H1 (cell line): ENCODE data around the gene GABRR3. TPM values are rescaled to one million over a fixed set of nuclear protein-coding genes. Genes with fewer than 3 reads are reported as not detected.

Experiments used
- CTCF ChIA-PET: fragments of 300-600 bp; sonication (Branson Sonifier 250); formaldehyde crosslinking; loops from one replicate; lab custom pipeline; 2021; ENCODE audit not compliant: partially characterized antibody; lab: Charles Lee
- POLR2A ChIA-PET: fragments of 300-600 bp; sonication (Branson Sonifier 250); formaldehyde crosslinking; loops from one replicate; lab custom pipeline; 2021; ENCODE audit warnings: inconsistent platforms; ENCODE audit not compliant: partially characterized antibody; lab: Charles Lee
- DNase-seq, 2 experiments: peaks; one replicate each; pipeline versions ENCODE4 v3.0.0 to v3.0.0-alpha.2; 2010 to 2022; ENCODE audit warnings: low spot score in 2 of 2, low read depth in 1 of 2, mixed read lengths in 1 of 2
- FAIRE-seq: peaks from 2 replicates; lab custom pipeline; 2011; peaks lifted over from hg19 to GRCh38; lab: Jason Lieb, UNC
- H2AFZ ChIP-seq: 2 replicates; pipeline ENCODE4 v1.8.1; 2012; ENCODE audit warnings: low read length, inconsistent platforms
- H2AK5ac ChIP-seq: 2 replicates; pipeline ENCODE4 v1.6.1; 2013; ENCODE audit warnings: low read depth, low read length
- H2BK120ac ChIP-seq: replicated peaks from 2 replicates; pipeline ENCODE3; 2013; ENCODE audit warnings: low read depth, low read length, inconsistent platforms
- H2BK12ac ChIP-seq: 2 replicates; pipeline ENCODE4 v1.6.1; 2013; ENCODE audit warnings: low read depth, low read length
- H2BK15ac ChIP-seq: 2 replicates; pipeline ENCODE4 v1.6.1; 2013; ENCODE audit warnings: low read length
- H2BK20ac ChIP-seq: 2 replicates; pipeline ENCODE4 v1.6.1; 2013; ENCODE audit warnings: low read length
- H2BK5ac ChIP-seq: 2 replicates; pipeline ENCODE4 v1.6.1; 2013; ENCODE audit warnings: low read depth, low read length
- H3K14ac ChIP-seq: 2 replicates; pipeline ENCODE4 v1.6.1; 2013; ENCODE audit warnings: inconsistent platforms; ENCODE audit not compliant: insufficient read length
- H3K18ac ChIP-seq: 2 replicates; pipeline ENCODE4 v1.6.1; 2013; ENCODE audit warnings: low read length; ENCODE audit errors: extremely low read depth
- H3K23ac ChIP-seq: 2 replicates; pipeline ENCODE4 v1.6.1; 2013; ENCODE audit warnings: inconsistent platforms; ENCODE audit not compliant: insufficient read length
- H3K23me2 ChIP-seq: 2 replicates; pipeline ENCODE4 v1.6.1; 2013; ENCODE audit warnings: low read depth, low read length
- H3K27ac ChIP-seq: 2 replicates; pipeline ENCODE4 v1.6.1; 2011; ENCODE audit warnings: low read depth, low read length, inconsistent platforms
- H3K27me3 ChIP-seq, 4 experiments: replicated peaks in 1 of 4; 1 replicate in 1 of 4; 2 replicates in 3 of 4; pipeline versions ENCODE4 v1.6.1 to v1.8.1; 2011 to 2013; ENCODE audit warnings: low read length in 3 of 4, mild to moderate bottlenecking in 3 of 4, inconsistent platforms in 2 of 4, mixed read lengths in 2 of 4, moderate library complexity in 1 of 4; ENCODE audit not compliant: control insufficient read depth in 3 of 4, insufficient read depth in 3 of 4; ENCODE audit errors: extremely low read depth in 1 of 4
- H3K36me3 ChIP-seq, 4 experiments: 2 replicates each; pipeline versions ENCODE4 v1.6.1 to v1.8.1; 2011 to 2013; ENCODE audit warnings: mild to moderate bottlenecking in 4 of 4, low read length in 3 of 4, moderate library complexity in 2 of 4, control low read depth in 1 of 4, inconsistent platforms in 1 of 4; ENCODE audit not compliant: insufficient read depth in 4 of 4, control insufficient read depth in 2 of 4
- H3K4ac ChIP-seq: replicated peaks from 2 replicates; pipeline ENCODE3; 2013; ENCODE audit warnings: low read length, low read depth, mixed read lengths, inconsistent platforms; ENCODE audit not compliant: insufficient read length
- H3K4me1 ChIP-seq, 4 experiments: replicated peaks in 1 of 4; 1 replicate in 1 of 4; 2 replicates in 3 of 4; pipeline versions ENCODE4 v1.6.1 to v1.8.1; 2011 to 2013; ENCODE audit warnings: low read length in 3 of 4, inconsistent platforms in 2 of 4, mixed read lengths in 1 of 4; ENCODE audit not compliant: insufficient read depth in 4 of 4, control insufficient read depth in 3 of 4
- H3K4me2 ChIP-seq, 2 experiments: 2 replicates each; pipeline versions ENCODE4 v1.6.1 to v1.8.1; 2011 to 2013; ENCODE audit warnings: low read depth in 2 of 2, low read length in 2 of 2, control low read depth in 1 of 2, inconsistent platforms in 1 of 2, mild to moderate bottlenecking in 1 of 2; ENCODE audit not compliant: insufficient read depth in 1 of 2
- H3K4me3 ChIP-seq, 4 experiments: fragments of 200-600, 300-600 bp in 1 of 4; sonication (generic), shearing (Covaris generic), sonication (Bioruptor Twin) in 1 of 4; 2 replicates each; pipeline versions ENCODE4 v1.5.1 to v1.8.1; 2011 to 2016; ENCODE audit warnings: low read length in 4 of 4, low read depth in 3 of 4, control low read depth in 2 of 4, inconsistent platforms in 2 of 4, mild to moderate bottlenecking in 2 of 4, mixed read lengths in 1 of 4, moderate library complexity in 1 of 4; ENCODE audit not compliant: insufficient read depth in 2 of 4; ENCODE audit errors: extremely low read depth in 1 of 4
- H3K56ac ChIP-seq: replicated peaks from 2 replicates; pipeline ENCODE3; 2013; ENCODE audit warnings: low read depth, mild to moderate bottlenecking, mixed read lengths, low read length, inconsistent platforms; ENCODE audit not compliant: insufficient read length
- H3K79me1 ChIP-seq: 2 replicates; pipeline ENCODE4 v1.6.1; 2013; ENCODE audit warnings: low read depth, low read length, control low read depth
- H3K79me2 ChIP-seq, 2 experiments: 2 replicates each; pipeline versions ENCODE4 v1.6.1 to v1.8.1; 2012 to 2013; ENCODE audit warnings: low read length in 2 of 2, mild to moderate bottlenecking in 2 of 2, inconsistent platforms in 1 of 2; ENCODE audit not compliant: insufficient read depth in 2 of 2, control insufficient read depth in 1 of 2
- H3K9ac ChIP-seq, 4 experiments: replicated peaks in 1 of 4; 1 replicate in 1 of 4; 2 replicates in 3 of 4; pipeline versions ENCODE4 v1.6.1 to v1.8.1; 2011 to 2013; ENCODE audit warnings: low read depth in 3 of 4, low read length in 3 of 4, control low read depth in 2 of 4, mild to moderate bottlenecking in 2 of 4, moderate library complexity in 2 of 4, inconsistent platforms in 1 of 4; ENCODE audit errors: extremely low read depth in 1 of 4
- H3K9me3 ChIP-seq, 2 experiments: 2 replicates each; pipeline versions ENCODE4 v1.6.1 to v1.8.1; 2012 to 2013; ENCODE audit warnings: mild to moderate bottlenecking in 2 of 2, moderate library complexity in 2 of 2, control low read depth in 1 of 2, inconsistent platforms in 1 of 2, low read depth in 1 of 2, low read length in 1 of 2, mixed read lengths in 1 of 2; ENCODE audit not compliant: insufficient read depth in 2 of 2
- H4K20me1 ChIP-seq, 2 experiments: replicated peaks in 1 of 2; 2 replicates each; pipeline versions ENCODE3 to v1.8.1; 2011 to 2013; ENCODE audit warnings: inconsistent platforms in 2 of 2, low read length in 2 of 2, mild to moderate bottlenecking in 1 of 2; ENCODE audit not compliant: insufficient read depth in 2 of 2, control insufficient read depth in 1 of 2
- H4K5ac ChIP-seq: 2 replicates; pipeline ENCODE4 v1.6.1; 2013; ENCODE audit warnings: low read length, low read depth, mixed read lengths, inconsistent platforms; ENCODE audit not compliant: insufficient read length
- H4K8ac ChIP-seq: 2 replicates; pipeline ENCODE4 v1.8.0; 2013; ENCODE audit warnings: mild to moderate bottlenecking, moderate library complexity, low read length, inconsistent platforms; ENCODE audit not compliant: insufficient read depth; ENCODE audit errors: extremely low read depth
- H4K91ac ChIP-seq: replicated peaks from 2 replicates; pipeline ENCODE3; 2013; ENCODE audit warnings: low read length, mixed read lengths, inconsistent platforms; ENCODE audit not compliant: insufficient read length
- CHD1 ChIP-seq: IDR thresholded peaks from 2 replicates; pipeline ENCODE4 v1.6.1; 2012; ENCODE audit warnings: low read depth, low read length, improper control_type of control experiment
- FOSL1 ChIP-seq: IDR thresholded peaks from 2 replicates; pipeline ENCODE4 v1.6.1; 2011; ENCODE audit warnings: mild to moderate bottlenecking, low read depth, low read length, moderate library complexity; ENCODE audit not compliant: insufficient read depth
- KDM5A ChIP-seq: fragments of 200-600 bp; IDR thresholded peaks from 2 replicates; pipeline ENCODE4 v1.7.1; 2012; ENCODE audit warnings: mild to moderate bottlenecking, low read length, inconsistent platforms, mixed read lengths
- NANOG ChIP-seq: IDR thresholded peaks from 2 replicates; pipeline ENCODE4 v1.6.1; 2011; ENCODE audit warnings: low read length, low read depth, mild to moderate bottlenecking, inconsistent platforms; ENCODE audit not compliant: insufficient read depth, poor library complexity, severe bottlenecking
- POLR2A ChIP-seq, 2 experiments: IDR thresholded peaks; 1 replicate in 1 of 2; 2 replicates in 1 of 2; pipeline ENCODE4 v1.6.1; 2011; ENCODE audit warnings: low read depth in 2 of 2, low read length in 2 of 2, mild to moderate bottlenecking in 2 of 2; ENCODE audit errors: control extremely low read depth in 1 of 2
- RFX5 ChIP-seq: IDR thresholded peaks from 2 replicates; pipeline ENCODE4 v1.6.1; 2011; ENCODE audit warnings: low read depth, low read length, improper control_type of control experiment, borderline replicate concordance
- SIN3A ChIP-seq, 2 experiments: IDR thresholded peaks in 1 of 2; conservative IDR thresholded peaks in 1 of 2; 2 replicates each; pipeline ENCODE4 v1.6.1; 2011 to 2012; ENCODE audit warnings: low read length in 2 of 2, improper control_type of control experiment in 1 of 2, low read depth in 1 of 2, mild to moderate bottlenecking in 1 of 2
- TAF7 ChIP-seq: optimal IDR thresholded peaks from 2 replicates; pipeline ENCODE3; 2011; ENCODE audit warnings: low read depth, mild to moderate bottlenecking, inconsistent platforms, low read length, moderate library complexity, borderline replicate concordance
- TCF12 ChIP-seq: IDR thresholded peaks from 2 replicates; pipeline ENCODE4 v1.6.1; 2011; ENCODE audit warnings: low read depth, mild to moderate bottlenecking, low read length
- WGBS, 2 experiments: shearing (Covaris generic) in 1 of 2; methylation state at CpG; one replicate each; pipeline versions ENCODE4 v1.1.6 to v1.1.7; 2013 to 2015; ENCODE audit warnings: low lambda C conversion rate in 2 of 2, mixed read lengths in 2 of 2, inconsistent platforms in 1 of 2, low coverage in 1 of 2, missing lambda C conversion rate in 1 of 2; ENCODE audit not compliant: insufficient replicate concordance in 2 of 2, insufficient coverage in 1 of 2, insufficient read length in 1 of 2; ENCODE audit errors: extremely low coverage in 1 of 2, missing lambda C conversion rate in 1 of 2; 5-methylcytosine and 5-hydroxymethylcytosine counted together
- polyA plus RNA-seq, 7 experiments: library from polyadenylated mRNA; depleted of rRNA in 3 of 7; stranded (reverse) in 5 of 7; unstranded in 2 of 7; fragments of >200 nt in 5 of 7; fragments of 200-250 nt in 2 of 7; gene quantifications; 1 replicate in 5 of 7; 2 replicates in 1 of 7; 4 replicates in 1 of 7; pipeline versions ENCODE4 v1.2.1 to v1.2.3, GENCODE V29; 2011 to 2013; ENCODE audit warnings: missing spikeins in 2 of 7, mixed read lengths in 2 of 7
- total RNA-seq: library from RNA; stranded (reverse); fragmentation: NEBNext Ultra II Directional; extraction: Animal tissue kit (Norgen Biotek cat#: 25700); gene quantifications from 2 replicates; pipeline ENCODE4 v1.2.1, GENCODE V29; 2021

GABRR3 gene
- total and polyA plus RNA-seq, 2 of the 8 experiments (the other 6 are each of a cell fraction or from before 2014, with no cell fraction given): not detected

- no peak overlapping the region for H2BK120ac ChIP-seq
- peaks cover 2% of the 10 kb centered on the region; the same call in 1 of the 2 replicates for H3K79me1 ChIP-seq
- no peaks in the 10 kb centered on the region for H3K9me3 ChIP-seq
- no peak overlapping the region for H3K4ac ChIP-seq
- no peak overlapping the region for H3K27ac ChIP-seq
- FAIRE-seq (no peak), DNase-seq (no peak)
- no peak overlapping the region for H4K91ac ChIP-seq
- H3K36me3 ChIP-seq: no peaks in the 10 kb centered on the region; a peak in 1 of 8 replicates
- no peak overlapping the region for H3K56ac ChIP-seq
- no peak overlapping the region for H2AK5ac ChIP-seq
- H3K4me1 ChIP-seq: no peaks in the 10 kb centered on the region
- H3K18ac ChIP-seq: no peak overlapping the region
- no peak overlapping the region for H4K8ac ChIP-seq
- no peak overlapping the region for H3K14ac ChIP-seq
- H2BK20ac ChIP-seq: no peak overlapping the region
- H3K4me3 ChIP-seq: no peak overlapping the region
- H2BK5ac ChIP-seq: no peak overlapping the region
- H4K5ac ChIP-seq: no peak overlapping the region
- no peak overlapping the region for H2AFZ ChIP-seq
- H3K27me3 ChIP-seq: no peaks in the 10 kb centered on the region
- H2BK12ac ChIP-seq: no peak overlapping the region
- WGBS, 2 experiments: 100% methylated on average over 1 of the region's 1 CpG; no CpG with 5 or more reads in 1 of the 2 experiments
- H4K20me1 ChIP-seq: no peaks in the 10 kb centered on the region
- H3K4me2 ChIP-seq: no peak overlapping the region
- H3K23me2 ChIP-seq: peaks cover 4% of the 10 kb centered on the region; the same call in 1 of the 2 replicates
- H3K23ac ChIP-seq: no peak overlapping the region
- no peak overlapping the region for H2BK15ac ChIP-seq
- CTCF ChIA-PET: interaction anchor here (0.6 to 3.1 kb wide), 22 partner anchors 9 to 375 kb away, joined by 3 to 23 read pairs (median 3); partner anchors contain the start of genes ARL6 and CRYBG3
- no peaks in the 10 kb centered on the region for H3K79me2 ChIP-seq
- no peak overlapping the region for H3K9ac ChIP-seq
- POLR2A ChIA-PET: interaction anchor here (1.1 to 1.6 kb wide), 2 partner anchors 14 to 22 kb away, joined by 3 to 4 read pairs; no protein-coding TSS in a partner anchor
- TF ChIP-seq TAF7 (no peak), POLR2A (IDR thresholded peaks at IDR 0.05; ENCODE audit: control extremely low read depth in 1 of 2, low read depth in 2 of 2, low read length in 2 of 2) (no peak), NANOG (no peak), CHD1 (no peak), RFX5 (no peak), KDM5A (no peak), FOSL1 (no peak), TCF12 (no peak), SIN3A (conservative IDR thresholded peaks at IDR 0.05 in 1 of 2, IDR thresholded peaks at IDR 0.05 in 1 of 2; ENCODE audit: low read depth in 1 of 2, low read length in 2 of 2) (no peak)
Observed at GRCh38 chr3:97968376-97968775, 66.7 kb downstream of the GABRR3 start.
